Activated naive CD4-positive, alpha-beta T cell treated with anti-CD3 and anti-CD28 coated beads for 36 hours (primary cell): ENCODE data around the gene CLEC18B. TPM values are rescaled to one million over a fixed set of nuclear protein-coding genes. Genes with fewer than 3 reads are reported as not detected.
"Not testable (repeated sequence)": the region's sequence is repeated elsewhere in the genome, so short reads cannot be mapped to it uniquely, and the experiment has no call there.

Source experiments
- CTCF ChIA-PET: fragments of 350-600 bp; sonication (Branson Sonifier 250); formaldehyde crosslinking; loops from one replicate; lab custom pipeline; 2021; ENCODE audit warnings: antibody characterized with exemption; lab: Charles Lee
- DNase-seq: peaks from one replicate; pipeline ENCODE4 v3.0.0-alpha.2; 2020
- H3K27ac Mint-ChIP-seq: one replicate; pipeline ENCODE4 v1.8.0; 2021; ENCODE audit warnings: mild to moderate bottlenecking, mixed read lengths
- H3K27me3 Mint-ChIP-seq: one replicate; pipeline ENCODE4 v1.8.0; 2021; ENCODE audit warnings: low read depth, mixed read lengths
- H3K36me3 Mint-ChIP-seq: one replicate; pipeline ENCODE4 v1.8.0; 2021; ENCODE audit warnings: low read depth, mixed read lengths
- H3K4me1 Mint-ChIP-seq: one replicate; pipeline ENCODE4 v1.8.0; 2021; ENCODE audit warnings: low read depth, mixed read lengths
- H3K4me3 Mint-ChIP-seq: one replicate; pipeline ENCODE4 v1.8.0; 2021; ENCODE audit warnings: mild to moderate bottlenecking, moderate library complexity, mixed read lengths
- H3K9me3 Mint-ChIP-seq: one replicate; pipeline ENCODE4 v1.8.0; 2021; ENCODE audit warnings: mixed read lengths
- intact Hi-C: fragments of 100-400 bp; cut with micrococcal nuclease; formaldehyde crosslinking; loops from one replicate; pipeline ENCODE4 v1.15.1; 2023
- total RNA-seq, 2 experiments: library from RNA; stranded (reverse); gene quantifications; one replicate each; pipeline ENCODE4 v1.2.3, GENCODE V29; 2021

CLEC18B gene
- total RNA-seq, 2 experiments from 2014 or later = not detected

GRCh38 chr16:74394131-74394530 lies 27.1 kb downstream of the CLEC18B start:
- H3K27me3 Mint-ChIP-seq, CTCF ChIA-PET, H3K4me1 Mint-ChIP-seq, H3K4me3 Mint-ChIP-seq, intact Hi-C loops, DNase-seq, H3K27ac Mint-ChIP-seq, H3K9me3 Mint-ChIP-seq, H3K36me3 Mint-ChIP-seq: not testable (repeated sequence)

GRCh38 chr16:74391454-74392050 lies 29.7 kb downstream of the CLEC18B start:
- not testable (repeated sequence) for H3K4me1 Mint-ChIP-seq, H3K27me3 Mint-ChIP-seq

GRCh38 chr16:74382339-74383034 lies 38.8 kb downstream of the CLEC18B start:
- H3K27me3 Mint-ChIP-seq, H3K9me3 Mint-ChIP-seq, CTCF ChIA-PET, DNase-seq, H3K36me3 Mint-ChIP-seq, H3K4me3 Mint-ChIP-seq, H3K4me1 Mint-ChIP-seq, intact Hi-C loops, H3K27ac Mint-ChIP-seq: not testable (repeated sequence)

More at GRCh38 chr16:74391454-74392050, 29.7 kb downstream of the CLEC18B start:
- DNase-seq, H3K9me3 Mint-ChIP-seq, H3K36me3 Mint-ChIP-seq, H3K4me3 Mint-ChIP-seq, H3K27ac Mint-ChIP-seq, intact Hi-C loops, CTCF ChIA-PET: not testable (repeated sequence)

GRCh38 chr16:74373847-74374184 lies 47.5 kb downstream of the CLEC18B start:
- H3K36me3 Mint-ChIP-seq, H3K4me3 Mint-ChIP-seq, H3K4me1 Mint-ChIP-seq, H3K9me3 Mint-ChIP-seq, DNase-seq, CTCF ChIA-PET, H3K27me3 Mint-ChIP-seq, intact Hi-C loops, H3K27ac Mint-ChIP-seq: not testable (repeated sequence)

- H3K4me1 Mint-ChIP-seq = peaks cover 2% of the 10 kb centered on the region
- no peak overlapping the region for H3K4me3 Mint-ChIP-seq
- no peak overlapping the region for H3K27ac Mint-ChIP-seq
- H3K36me3 Mint-ChIP-seq = no peaks in the 10 kb centered on the region
- no peaks in the 10 kb centered on the region for H3K9me3 Mint-ChIP-seq
- CTCF ChIA-PET = no interaction called here
- intact Hi-C loops = no loop called here
- no peaks in the 10 kb centered on the region for H3K27me3 Mint-ChIP-seq
- no peak for DNase-seq
Measured at GRCh38 chr16:74372953-74373846, 48.1 kb downstream of the CLEC18B start.

- H3K27me3 Mint-ChIP-seq = no peaks in the 10 kb centered on the region
- no peaks in the 10 kb centered on the region for H3K9me3 Mint-ChIP-seq
- DNase-seq = no peak
- intact Hi-C loops = no loop called here
- no peak overlapping the region for H3K4me3 Mint-ChIP-seq
- peaks cover 3% of the 10 kb centered on the region for H3K4me1 Mint-ChIP-seq
- H3K27ac Mint-ChIP-seq = no peak overlapping the region
- no peaks in the 10 kb centered on the region for H3K36me3 Mint-ChIP-seq
- CTCF ChIA-PET = interaction anchor here (0.7 kb wide), 1 partner anchor 136 kb away, joined by 3 read pairs; no protein-coding TSS in a partner anchor
Measured at GRCh38 chr16:74372369-74372768, 48.9 kb downstream of the CLEC18B start.

- H3K9me3 Mint-ChIP-seq, H3K36me3 Mint-ChIP-seq, DNase-seq, CTCF ChIA-PET, H3K27me3 Mint-ChIP-seq, H3K4me3 Mint-ChIP-seq, H3K27ac Mint-ChIP-seq, intact Hi-C loops: not testable (repeated sequence)
- H3K4me1 Mint-ChIP-seq = peaks cover 12% of the 10 kb centered on the region
Measured at GRCh38 chr16:74370338-74371135, 50.7 kb downstream of the CLEC18B start.

- intact Hi-C loops = loop anchor here (1.0 to 5.0 kb wide), 4 partner anchors 64 to 259 kb away; partner anchors contain the start of genes GLG1 and PSMD7
- CTCF ChIA-PET = not testable (repeated sequence)
Measured at GRCh38 chr16:74368002-74368911, 53.0 kb downstream of the CLEC18B start.

GRCh38 chr16:74367469-74368001 lies 53.7 kb downstream of the CLEC18B start:
- Mint-ChIP-seq H3K4me3 (peak overlapping the region; percentile 92), H3K4me1 (peaks cover 12% of the 10 kb centered on the region), H3K27ac (peak overlapping the region; percentile 77)
- H3K9me3 Mint-ChIP-seq, H3K27me3 Mint-ChIP-seq, H3K36me3 Mint-ChIP-seq: not testable (repeated sequence)
- peak; percentile 44 for DNase-seq
- intact Hi-C loops = loop anchor here (1.0 to 5.0 kb wide), 4 partner anchors 65 to 260 kb away; partner anchors contain the start of genes GLG1 and PSMD7
- CTCF ChIA-PET = interaction anchor here (0.7 kb wide), 1 partner anchor 97 kb away, joined by 5 read pairs; no protein-coding TSS in a partner anchor

More at GRCh38 chr16:74368002-74368911, 53.0 kb downstream of the CLEC18B start:
- peak; percentile 96 for DNase-seq
- Mint-ChIP-seq H3K4me3 (peak overlapping the region; percentile 92), H3K27ac (peak overlapping the region; percentile 77), H3K4me1 (peaks cover 12% of the 10 kb centered on the region)
- not testable (repeated sequence) for H3K9me3 Mint-ChIP-seq, H3K36me3 Mint-ChIP-seq, H3K27me3 Mint-ChIP-seq

GRCh38 chr16:74361646-74362610 lies 59.4 kb downstream of the CLEC18B start:
- H3K27me3 Mint-ChIP-seq, CTCF ChIA-PET, intact Hi-C loops, DNase-seq, H3K36me3 Mint-ChIP-seq, H3K4me3 Mint-ChIP-seq, H3K9me3 Mint-ChIP-seq: not testable (repeated sequence)
- Mint-ChIP-seq H3K27ac (peak overlapping the region; percentile 64), H3K4me1 (peaks cover 10% of the 10 kb centered on the region)
